Endometrium (tissue), 2 donors: Measurements from ENCODE around the gene ALOX5.

ENCODE experiments used
- FAIRE-seq: peaks from 2 replicates; lab custom pipeline; 2012; peaks lifted over from hg19 to GRCh38; lab: Jason Lieb, UNC
- donor health status: control.
- donor health status: control.

Gene ALOX5

GRCh38 chr10:45443101-45444009, 69.3 kb downstream of the ALOX5 start:
- FAIRE-seq: no peak

- FAIRE-seq: no peak
Observed at GRCh38 chr10:45444022-45444421, 70.0 kb downstream of the ALOX5 start.

- FAIRE-seq: no peak
Observed at GRCh38 chr10:45444976-45445898, 71.2 kb downstream of the ALOX5 start.

GRCh38 chr10:45446858-45447257, 72.8 kb downstream of the ALOX5 start:
- FAIRE-seq: no peak

GRCh38 chr10:45447416-45447815, 73.4 kb downstream of the ALOX5 start:
- no peak for FAIRE-seq

GRCh38 chr10:45450866-45451265, 76.8 kb downstream of the ALOX5 start:
- FAIRE-seq: no peak

- no peak for FAIRE-seq
Observed at GRCh38 chr10:45451407-45451806, 77.4 kb downstream of the ALOX5 start.

GRCh38 chr10:45452268-45452667, 78.3 kb downstream of the ALOX5 start:
- no peak for FAIRE-seq

GRCh38 chr10:45452743-45453452, 78.9 kb downstream of the ALOX5 start:
- no peak for FAIRE-seq

- no peak for FAIRE-seq
Observed at GRCh38 chr10:45453639-45454255, 79.7 kb downstream of the ALOX5 start.

GRCh38 chr10:45454262-45454661, 80.2 kb downstream of the ALOX5 start:
- FAIRE-seq: no peak

- FAIRE-seq: no peak
Observed at GRCh38 chr10:45454859-45455258, 80.8 kb downstream of the ALOX5 start.

GRCh38 chr10:45456233-45456632, 82.2 kb downstream of the ALOX5 start:
- FAIRE-seq: no peak

- no peak for FAIRE-seq
Observed at GRCh38 chr10:45456822-45457221, 82.8 kb downstream of the ALOX5 start.

- no peak for FAIRE-seq
Observed at GRCh38 chr10:45457487-45457886, 83.5 kb downstream of the ALOX5 start.

- no peak for FAIRE-seq
Observed at GRCh38 chr10:45460235-45460878, 86.3 kb downstream of the ALOX5 start.

- no peak for FAIRE-seq
Observed at GRCh38 chr10:45461034-45461433, 87.0 kb downstream of the ALOX5 start.

GRCh38 chr10:45463244-45464116, 89.5 kb downstream of the ALOX5 start:
- FAIRE-seq: no peak

GRCh38 chr10:45464958-45465567, 91.0 kb downstream of the ALOX5 start:
- no peak for FAIRE-seq

GRCh38 chr10:45466784-45467183, 92.8 kb downstream of the ALOX5 start:
- no peak for FAIRE-seq
